Epithelial cell of prostate (primary cell): Measurements from ENCODE around the gene ZBED5.
"Not testable (repeated sequence)": the region's sequence is repeated elsewhere in the genome, so short reads cannot be mapped to it uniquely, and the experiment has no call there.

Experiments used
- DNase-seq: peaks from one replicate; pipeline ENCODE4 v3.0.0-alpha.2; 2011; ENCODE audit warnings: low read depth, low spot score
- H3K27ac ChIP-seq: fragments of 450-650 bp; 2 replicates; pipeline ENCODE4 v1.5.1; 2017; ENCODE audit warnings: mild to moderate bottlenecking

Gene ZBED5

GRCh38 chr11:10857709-10858438 lies at the start of gene ZBED5:
Gene ZBED5 (minus strand): TSS chr11:10858053. CDS start chr11:10854945, 3,108 bp downstream.
- peak within 1 kb of the TSS; percentile 97 for H3K27ac ChIP-seq
- peak; percentile 89 for DNase-seq

DNA sequence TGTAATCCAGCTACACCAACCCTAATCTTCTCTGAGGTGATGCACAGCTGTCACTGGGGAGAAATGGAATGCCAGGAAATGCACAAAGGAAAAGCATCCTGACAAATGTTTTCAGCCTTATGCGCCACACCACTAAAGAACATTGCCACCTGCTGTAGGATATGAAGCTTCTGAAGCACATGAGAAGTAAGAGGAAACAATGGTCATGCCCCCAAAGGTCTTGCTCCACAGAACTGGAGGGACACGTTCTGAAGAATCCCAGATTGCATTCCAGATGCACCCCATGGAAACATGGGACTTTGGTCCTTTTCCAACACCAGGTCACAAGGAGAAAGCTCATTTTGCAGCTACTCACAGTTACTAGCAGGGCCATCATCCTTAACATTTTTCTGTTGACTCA lies 48.7 kb upstream of the ZBED5 start:
- no peak for DNase-seq
- no peak overlapping the region for H3K27ac ChIP-seq

DNA sequence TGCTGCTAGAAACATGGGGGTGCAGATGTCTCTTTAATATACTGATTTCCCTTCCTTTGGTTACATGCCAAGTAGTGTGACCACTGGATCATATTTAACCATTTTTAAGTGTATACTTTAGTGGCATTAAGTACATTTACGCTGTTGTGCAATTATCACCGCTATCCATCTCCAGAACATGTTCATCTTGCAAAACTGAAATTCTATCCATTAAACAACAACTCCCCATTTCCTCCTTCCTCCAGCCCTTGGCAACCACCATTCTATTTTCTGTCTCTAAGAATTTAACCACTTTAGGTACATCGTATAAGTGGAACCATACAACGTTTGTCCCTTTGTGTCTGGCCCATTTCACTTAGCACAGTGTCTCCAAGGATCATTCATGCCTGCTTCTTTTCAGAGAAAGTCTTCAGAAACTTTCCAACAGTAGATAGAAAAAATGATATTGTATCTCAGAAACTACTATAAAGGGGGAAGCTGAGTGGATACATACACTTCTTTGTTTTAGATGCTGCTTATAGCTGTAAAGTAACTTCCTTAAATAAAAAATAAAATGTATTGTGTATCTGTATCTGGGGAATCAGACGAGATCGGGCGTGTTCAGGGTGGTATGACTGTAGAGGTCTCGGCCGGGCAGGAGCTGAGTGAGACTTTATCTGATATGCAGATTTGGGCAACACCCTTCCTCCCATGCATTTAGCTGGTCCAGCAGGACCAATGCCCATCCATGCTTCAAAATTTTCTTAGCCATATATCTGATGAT lies 44.6 kb upstream of the ZBED5 start:
- peak overlapping the region; percentile 100 for H3K27ac ChIP-seq
- DNase-seq, result no peak

DNA sequence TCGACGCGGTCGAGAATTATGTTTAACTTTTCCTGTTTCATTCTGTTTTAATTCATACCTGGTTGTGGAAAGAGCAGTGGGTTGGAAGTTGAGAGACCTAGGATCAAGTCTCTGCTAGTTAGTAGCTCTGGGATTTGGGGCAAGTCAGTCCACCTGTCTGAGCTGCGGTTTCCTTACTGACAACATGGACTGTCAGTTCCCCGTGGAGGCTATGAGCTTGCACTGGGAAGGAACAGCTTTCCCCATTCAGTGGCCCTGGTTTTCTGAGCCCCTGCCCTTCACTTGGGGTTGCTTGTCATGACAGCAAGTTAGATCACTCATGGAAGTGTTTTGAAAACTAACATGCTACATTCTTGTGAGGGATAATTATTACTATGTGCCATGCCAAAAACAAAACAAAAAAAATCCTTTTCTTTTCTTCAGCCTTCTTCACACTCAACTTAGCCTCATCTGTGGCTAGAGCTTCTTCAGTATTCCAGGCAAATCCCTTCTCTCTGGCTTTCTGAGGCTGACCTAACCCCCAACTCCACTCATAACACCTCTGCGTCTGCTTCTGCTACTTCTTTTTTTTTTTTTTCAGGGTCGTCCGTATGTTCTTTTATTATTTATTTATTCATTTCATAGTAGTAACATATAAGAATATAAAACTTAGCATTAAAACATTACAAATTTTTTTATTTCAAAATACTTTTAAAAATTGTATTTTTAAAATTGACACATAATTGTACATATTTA lies 43.0 kb upstream of the ZBED5 start:
- DNase-seq, result peak; percentile 60
- H3K27ac ChIP-seq, result peak overlapping the region; percentile 100

DNA sequence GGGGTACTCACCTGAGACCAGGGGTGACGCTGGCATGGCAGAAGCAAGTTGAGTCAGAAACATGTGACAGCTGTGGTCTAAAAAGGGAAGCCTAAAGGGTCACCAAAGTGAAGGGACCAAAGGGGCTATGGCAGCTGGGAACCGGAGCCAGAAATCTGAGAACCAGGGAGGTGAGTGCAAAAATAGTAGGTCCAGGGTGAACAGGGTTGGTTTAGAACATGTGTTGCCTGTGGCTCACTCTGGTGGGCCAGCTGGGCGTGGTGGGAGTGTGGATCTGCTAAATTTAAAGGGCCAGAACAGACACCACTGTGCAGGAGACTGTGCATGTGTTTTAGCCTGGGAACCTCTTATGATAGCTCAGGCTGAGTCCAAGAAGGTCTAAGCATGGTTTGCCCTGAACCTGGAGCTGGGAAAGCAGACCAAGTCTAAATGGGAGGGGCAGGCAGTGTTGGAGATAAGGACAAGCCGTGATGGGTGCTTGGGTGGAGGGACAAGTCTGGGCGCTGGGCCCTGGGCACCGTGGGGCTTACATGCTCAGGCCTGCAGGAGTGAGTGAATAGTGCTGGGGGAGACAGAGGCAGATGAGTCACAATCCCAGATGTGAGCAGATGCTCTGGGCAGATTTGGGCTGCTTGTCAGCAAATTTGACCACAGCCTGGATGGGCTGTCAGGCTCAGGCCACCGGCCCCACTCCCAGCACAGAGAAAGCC lies 41.4 kb upstream of the ZBED5 start:
- peak overlapping the region; percentile 100 for H3K27ac ChIP-seq
- peak; percentile 99 for DNase-seq

GRCh38 chr11:10898763-10899025 lies 40.8 kb upstream of the ZBED5 start:
- peak overlapping the region; percentile 100 for H3K27ac ChIP-seq

GRCh38 chr11:10898003-10898762 lies 40.3 kb upstream of the ZBED5 start:
- DNase-seq, result no peak
- peak overlapping the region; percentile 100 for H3K27ac ChIP-seq

More at GRCh38 chr11:10898763-10899025, 40.8 kb upstream of the ZBED5 start:
- DNase-seq, result no peak

DNA sequence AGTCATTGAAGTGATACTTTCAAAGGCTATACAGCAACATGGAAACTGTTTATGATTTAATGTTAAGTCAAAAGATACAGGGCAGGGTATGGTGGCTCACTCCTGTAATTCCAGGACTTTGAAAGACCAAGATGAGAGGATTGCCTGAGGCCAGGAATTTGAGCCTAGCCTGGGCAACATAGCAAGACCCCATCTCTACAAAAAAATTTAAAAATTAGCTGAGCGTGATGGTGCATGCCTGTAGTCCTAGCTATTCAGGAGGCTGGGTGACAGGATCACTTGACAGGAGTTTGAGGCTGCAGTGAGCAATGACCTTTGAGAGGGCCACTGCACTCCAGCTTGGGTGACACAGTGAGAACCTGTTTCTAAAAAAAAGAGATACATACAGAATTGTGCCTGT lies 39.3 kb upstream of the ZBED5 start:
- no peak for DNase-seq

GRCh38 chr11:10896493-10896892 lies 38.6 kb upstream of the ZBED5 start:
- DNase-seq, result no peak
- H3K27ac ChIP-seq, result peak overlapping the region; percentile 13

More for the DNA sequence above, 39.3 kb upstream of the ZBED5 start:
- peak overlapping the region; percentile 13 for H3K27ac ChIP-seq

- no peak overlapping the region for H3K27ac ChIP-seq
- no peak for DNase-seq
Observed at GRCh38 chr11:10895285-10895684, 37.4 kb upstream of the ZBED5 start.

DNA sequence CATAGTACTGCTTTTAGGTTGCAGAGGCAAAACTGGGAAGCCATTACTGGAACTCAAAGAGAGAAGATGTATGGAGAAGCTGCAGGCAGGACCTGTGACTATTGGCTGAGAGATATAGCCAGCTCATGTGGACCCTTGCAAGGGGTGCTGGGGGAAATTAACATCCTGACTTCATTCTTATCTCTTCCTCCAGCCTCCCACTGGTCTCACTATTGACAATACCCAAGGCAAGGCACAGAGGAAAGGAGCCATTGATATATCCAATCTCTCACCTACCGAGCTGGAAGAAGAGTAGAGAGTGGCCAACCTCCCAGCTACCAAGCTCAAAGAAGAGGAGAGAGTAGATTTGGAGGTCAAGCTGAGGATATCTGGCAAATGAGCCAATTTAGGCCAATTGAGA lies 36.8 kb upstream of the ZBED5 start:
- no peak overlapping the region for H3K27ac ChIP-seq
- no peak for DNase-seq

DNA sequence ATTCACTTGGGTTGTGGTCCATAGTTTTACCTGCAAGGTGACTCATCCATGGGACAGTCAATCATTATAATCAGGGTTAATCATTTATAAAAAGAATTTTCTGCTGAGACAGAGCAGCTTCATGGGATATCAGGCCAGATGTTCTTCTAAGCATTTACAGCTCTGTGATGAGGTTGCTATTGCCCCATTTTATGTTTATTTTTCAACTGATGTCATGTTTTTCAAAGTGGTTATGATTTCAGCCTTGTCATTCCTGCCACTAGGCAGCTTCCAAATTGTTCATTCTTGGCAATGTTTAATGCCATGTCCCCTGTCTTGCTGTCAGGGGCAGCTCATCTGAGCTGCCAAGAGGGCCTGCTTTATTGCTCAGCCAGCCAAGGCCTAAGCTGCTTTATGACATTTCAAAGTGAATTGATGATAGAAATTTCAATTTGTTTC lies 35.9 kb upstream of the ZBED5 start:
- H3K27ac ChIP-seq, result peak overlapping the region; percentile 26
- DNase-seq, result no peak

- H3K27ac ChIP-seq, result no peak overlapping the region
- DNase-seq, result no peak
Observed at GRCh38 chr11:10892250-10892649, 34.4 kb upstream of the ZBED5 start.

- no peak for DNase-seq
- no peak overlapping the region for H3K27ac ChIP-seq
Observed at GRCh38 chr11:10891151-10891720, 33.4 kb upstream of the ZBED5 start.

DNA sequence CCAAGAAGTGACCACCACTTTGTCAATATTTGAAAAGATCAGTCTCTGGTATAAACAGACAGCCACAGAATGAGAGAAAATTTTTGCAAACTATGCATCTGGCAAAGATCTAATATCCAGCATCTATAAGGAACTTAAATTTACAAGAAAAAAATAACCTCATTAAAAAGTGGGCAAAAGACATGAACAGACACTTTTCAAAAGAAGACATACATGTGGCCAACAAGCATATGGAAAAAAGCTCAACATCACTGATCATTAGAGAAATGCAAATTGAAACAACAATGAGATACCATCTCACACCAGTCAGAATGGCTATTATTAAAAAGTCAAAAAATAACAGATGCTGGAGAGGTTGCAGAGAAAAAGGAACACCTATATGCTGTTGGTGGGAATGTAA lies 32.2 kb upstream of the ZBED5 start:
- not testable (repeated sequence) for H3K27ac ChIP-seq, DNase-seq

GRCh38 chr11:10887307-10887706 lies 29.5 kb upstream of the ZBED5 start:
- no peak for DNase-seq
- H3K27ac ChIP-seq, result no peak overlapping the region

DNA sequence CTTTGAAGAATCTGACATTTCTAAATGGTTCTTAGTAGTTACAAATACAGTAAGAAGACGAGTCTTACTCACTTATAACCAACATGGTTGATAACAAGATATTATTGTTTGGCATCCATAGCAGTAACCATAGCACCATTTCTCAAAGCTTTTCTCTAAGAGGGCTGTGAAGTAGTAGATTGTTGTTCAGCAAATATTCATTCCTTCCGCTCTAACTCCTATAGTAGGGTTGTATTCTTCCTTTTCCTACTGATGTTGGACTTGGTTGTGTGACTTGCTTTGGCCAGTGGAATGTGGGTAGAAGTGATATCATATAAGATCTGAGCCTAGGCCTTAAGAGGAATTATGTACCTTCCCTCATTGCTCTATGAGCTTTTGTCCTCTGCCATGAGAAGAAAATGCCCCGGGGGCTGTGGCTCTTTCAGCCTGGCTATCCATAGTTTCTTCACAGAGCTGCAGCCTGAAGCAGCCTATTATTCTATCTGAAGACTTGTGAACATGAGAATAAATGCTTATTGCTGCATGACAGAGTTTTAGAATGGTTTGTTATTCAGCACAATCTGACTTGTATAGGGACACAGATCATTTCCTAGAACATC lies 28.9 kb upstream of the ZBED5 start:
- H3K27ac ChIP-seq, result no peak overlapping the region
- no peak for DNase-seq

GRCh38 chr11:10885703-10886363 lies 28.0 kb upstream of the ZBED5 start:
- no peak overlapping the region for H3K27ac ChIP-seq
- DNase-seq, result no peak
